Activated naive CD4-positive, alpha-beta T cell (primary cell): ENCODE results near the gene BCAM.
"Not testable (repeated sequence)": the region's sequence is repeated elsewhere in the genome, so short reads cannot be mapped to it uniquely, and the experiment has no call there.

ENCODE experiments used
- DNase-seq, 4 experiments: peaks; one replicate each; lab custom pipeline; 2025; lab: John Stamatoyannopoulos, UW

BCAM gene

DNA sequence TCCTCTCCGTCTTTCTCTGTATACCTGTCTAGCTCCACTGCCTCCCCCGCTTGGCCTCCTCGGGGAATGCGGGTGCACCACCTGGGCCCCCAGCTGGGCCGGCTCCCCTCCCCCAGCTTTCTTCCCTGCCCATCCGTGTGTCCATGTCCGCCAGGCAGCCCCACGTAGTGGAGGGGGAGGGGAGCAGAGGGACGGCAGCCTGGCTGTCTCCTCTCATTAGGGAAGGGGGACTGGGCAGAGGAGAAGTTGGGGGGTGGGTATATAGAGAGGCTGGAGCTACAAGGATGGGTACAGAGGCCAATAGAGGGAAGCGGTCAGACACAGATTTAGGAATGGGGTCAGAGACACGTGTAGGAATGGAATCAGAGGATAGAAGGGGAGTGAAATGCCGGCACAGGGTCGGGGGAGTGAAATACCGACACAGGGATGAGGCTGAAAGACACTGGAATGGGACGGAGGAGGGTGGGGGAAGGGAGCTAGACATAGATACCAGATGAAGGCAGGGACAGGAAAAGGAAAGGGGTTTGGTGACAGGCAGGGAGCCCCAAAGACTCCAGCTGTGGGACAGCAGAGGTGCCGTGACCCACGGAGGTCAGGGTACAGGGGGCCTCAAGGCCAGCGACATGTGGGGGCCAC lies 40.0 kb downstream of the BCAM start:
- DNase-seq: no peak

DNA sequence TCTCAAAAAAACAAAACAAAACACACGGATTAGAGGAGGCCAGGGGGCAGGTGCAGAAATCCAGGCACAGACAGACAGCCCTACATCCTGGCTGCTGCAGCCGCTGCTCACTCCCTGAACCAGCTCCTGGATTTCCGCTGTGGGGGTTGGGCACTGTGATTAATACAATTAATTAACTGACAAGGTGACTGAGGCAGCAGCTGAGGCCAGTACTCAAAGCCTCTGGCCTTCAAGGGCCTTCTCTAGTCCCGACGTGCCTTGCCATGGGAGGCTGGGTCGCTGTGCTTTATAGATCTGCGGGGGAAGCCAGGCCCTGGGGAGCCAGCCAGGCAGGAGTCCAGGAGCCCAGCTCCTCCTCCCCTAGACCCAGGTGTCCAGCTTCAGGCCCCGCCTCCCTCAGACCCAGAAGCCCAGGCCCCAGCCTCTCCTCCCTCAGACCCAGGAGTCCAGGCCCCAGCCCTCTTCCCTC lies 41.8 kb downstream of the BCAM start:
- no peak for DNase-seq

DNA sequence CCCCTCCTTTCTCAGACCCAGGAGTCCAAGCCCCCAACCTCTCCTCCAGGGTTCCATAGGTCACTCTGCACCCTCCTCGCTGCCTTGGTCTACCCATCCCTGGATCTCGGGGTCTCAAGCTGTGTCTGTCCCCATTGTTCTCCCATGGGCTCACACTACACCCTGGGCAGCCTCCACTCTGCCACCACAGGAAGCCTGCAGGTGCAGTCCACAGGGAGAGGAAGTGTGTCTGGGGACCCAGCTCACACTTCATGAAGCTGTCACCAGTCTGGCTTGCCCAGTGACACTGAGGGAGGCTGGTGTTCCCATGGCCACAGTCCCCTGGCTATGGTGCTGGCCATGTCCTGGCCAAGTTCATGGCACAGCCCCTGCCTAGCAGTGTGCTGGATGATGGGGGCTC lies 42.5 kb downstream of the BCAM start:
- DNase-seq: no peak

DNA sequence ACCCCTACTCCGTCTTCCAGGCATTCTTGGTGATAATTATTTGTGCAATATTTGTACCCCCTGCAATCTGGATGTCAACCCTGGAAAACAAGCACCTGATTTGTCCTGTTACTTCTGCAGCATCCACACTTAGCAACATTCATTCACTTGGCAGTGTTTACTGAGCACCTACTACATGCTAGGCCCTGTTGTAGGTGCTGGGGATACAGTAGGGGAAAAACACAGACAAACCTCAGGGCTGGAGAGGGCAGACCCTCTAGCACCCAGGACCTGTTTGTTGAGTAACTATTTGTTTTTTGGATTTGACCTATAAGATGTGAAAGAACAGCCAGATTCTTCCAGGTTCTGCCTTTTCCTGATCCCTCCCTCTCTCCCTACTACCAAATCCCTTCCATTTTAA lies 46.7 kb downstream of the BCAM start:
- DNase-seq: no peak

DNA sequence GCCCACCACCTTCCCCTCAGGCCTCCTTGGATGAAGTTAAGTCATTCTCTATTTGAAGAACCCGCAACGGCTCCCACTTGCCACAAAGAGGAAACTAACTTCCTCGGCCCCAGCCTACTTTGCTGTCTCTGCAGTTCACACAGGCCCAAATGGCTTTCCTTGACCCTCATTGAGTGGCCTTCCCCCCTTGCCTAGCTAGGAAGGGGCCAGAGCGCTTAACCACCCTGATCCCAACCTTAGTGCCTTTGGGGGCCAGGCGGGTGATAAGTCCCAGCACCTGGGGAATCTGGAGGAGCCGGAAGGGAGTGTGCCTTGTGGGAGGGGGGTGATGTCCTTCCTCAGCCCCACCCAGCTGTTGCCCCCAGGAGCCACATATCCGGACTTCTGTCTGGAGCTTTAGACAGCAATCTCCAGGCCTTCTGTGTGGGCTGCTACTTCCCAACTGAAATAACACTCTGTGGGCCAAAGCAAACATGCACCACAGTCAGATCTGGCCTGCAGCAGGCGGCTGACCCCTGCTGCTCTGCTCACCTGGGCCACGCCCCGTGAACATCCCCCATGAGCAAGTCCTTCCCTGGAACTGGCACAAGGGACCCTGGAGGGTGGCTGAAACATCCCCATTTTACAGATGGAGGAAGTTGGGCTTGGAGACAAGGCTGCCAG lies 47.6 kb downstream of the BCAM start:
- DNase-seq: no peak

DNA sequence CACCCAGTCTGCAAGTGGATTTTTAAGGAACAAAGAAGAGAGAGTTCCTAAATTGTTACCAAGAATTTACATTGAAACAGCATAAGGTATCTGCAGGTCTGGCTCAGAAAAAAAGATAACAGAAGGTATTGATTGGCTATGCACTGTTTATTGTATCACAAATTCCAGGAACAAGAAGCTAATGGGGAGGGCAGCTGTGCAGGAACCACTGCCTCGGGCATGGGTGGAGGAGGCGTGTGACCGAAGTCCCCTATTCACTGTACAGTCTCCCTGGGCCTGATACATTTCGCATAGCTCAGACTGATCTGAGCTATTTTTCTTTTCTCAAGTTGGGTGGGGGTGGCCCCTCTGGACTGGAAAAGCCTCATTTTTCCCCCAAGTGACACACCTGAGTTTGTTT lies 48.9 kb downstream of the BCAM start:
- no peak for DNase-seq

DNA sequence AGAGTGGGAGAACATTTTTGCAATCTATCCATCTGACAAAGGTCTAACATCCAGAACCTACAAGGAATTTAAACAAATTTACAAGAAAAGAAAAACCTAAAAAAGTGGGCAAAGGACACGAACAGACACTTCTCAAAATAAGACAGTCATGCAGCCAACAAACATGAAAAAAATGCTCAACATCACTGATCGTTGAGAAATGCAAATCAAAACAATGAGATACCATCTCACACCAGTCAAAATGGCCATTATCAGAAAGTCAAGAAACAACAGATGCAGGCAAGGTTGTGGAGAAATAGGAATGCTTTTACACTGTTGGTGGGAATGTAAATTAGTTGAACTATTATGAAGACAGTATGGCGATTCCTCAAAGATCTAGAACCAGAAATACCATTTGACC lies 52.7 kb downstream of the BCAM start:
- DNase-seq: not testable (repeated sequence)

DNA sequence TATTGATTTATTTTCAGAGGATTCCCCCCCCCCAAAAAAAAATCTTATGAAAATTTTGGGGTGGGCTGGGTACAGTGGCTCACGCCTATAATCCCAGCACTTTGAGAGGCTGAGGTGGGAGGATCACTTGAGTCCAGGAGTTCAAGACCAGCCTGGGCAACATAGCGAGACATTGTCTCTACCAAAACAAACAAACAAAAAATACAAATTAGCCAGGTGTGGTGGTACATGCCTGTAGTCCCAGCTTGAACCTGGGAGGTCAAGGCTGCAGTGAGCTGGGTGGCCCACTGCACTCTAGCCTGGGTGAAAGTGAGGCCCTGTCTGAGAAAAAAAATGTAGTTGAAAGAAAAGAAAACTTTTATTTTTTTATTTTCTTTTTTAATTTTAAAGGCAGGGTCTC lies 55.1 kb downstream of the BCAM start:
- DNase-seq: no peak

DNA sequence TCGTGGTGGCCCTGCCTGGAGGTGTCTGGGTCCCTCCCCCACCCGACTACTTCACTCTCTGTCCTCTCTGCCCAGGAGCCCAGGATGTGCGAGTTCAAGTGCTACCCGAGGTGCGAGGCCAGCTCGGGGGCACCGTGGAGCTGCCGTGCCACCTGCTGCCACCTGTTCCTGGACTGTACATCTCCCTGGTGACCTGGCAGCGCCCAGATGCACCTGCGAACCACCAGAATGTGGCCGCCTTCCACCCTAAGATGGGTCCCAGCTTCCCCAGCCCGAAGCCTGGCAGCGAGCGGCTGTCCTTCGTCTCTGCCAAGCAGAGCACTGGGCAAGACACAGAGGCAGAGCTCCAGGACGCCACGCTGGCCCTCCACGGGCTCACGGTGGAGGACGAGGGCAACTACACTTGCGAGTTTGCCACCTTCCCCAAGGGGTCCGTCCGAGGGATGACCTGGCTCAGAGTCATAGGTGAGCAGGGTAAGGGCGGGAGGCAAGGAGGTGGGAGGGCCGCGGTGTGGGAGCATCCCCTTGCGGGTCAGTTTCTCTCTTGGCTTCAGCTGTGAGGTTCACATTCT lies 56.4 kb downstream of the BCAM start:
- no peak for DNase-seq

DNA sequence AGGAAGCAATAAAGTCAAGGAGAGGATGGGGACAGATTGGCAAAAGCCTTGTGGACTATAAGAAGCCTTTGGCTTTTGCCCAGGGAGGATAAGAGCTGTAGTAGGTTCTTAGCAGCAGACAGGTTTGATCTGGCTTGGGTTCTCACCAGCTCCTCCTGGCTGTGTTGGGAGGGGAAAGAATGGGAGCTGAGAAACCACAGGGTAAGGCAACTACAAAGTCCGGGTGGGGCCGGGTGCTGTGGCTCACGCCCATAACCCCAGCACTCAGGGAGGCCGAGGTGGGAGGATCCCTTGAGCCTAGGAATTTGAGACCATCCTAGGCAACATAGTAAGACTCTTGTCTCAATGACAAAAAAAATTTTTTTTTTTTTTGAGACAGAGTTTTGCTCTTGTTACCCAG lies 57.8 kb downstream of the BCAM start:
- no peak for DNase-seq

DNA sequence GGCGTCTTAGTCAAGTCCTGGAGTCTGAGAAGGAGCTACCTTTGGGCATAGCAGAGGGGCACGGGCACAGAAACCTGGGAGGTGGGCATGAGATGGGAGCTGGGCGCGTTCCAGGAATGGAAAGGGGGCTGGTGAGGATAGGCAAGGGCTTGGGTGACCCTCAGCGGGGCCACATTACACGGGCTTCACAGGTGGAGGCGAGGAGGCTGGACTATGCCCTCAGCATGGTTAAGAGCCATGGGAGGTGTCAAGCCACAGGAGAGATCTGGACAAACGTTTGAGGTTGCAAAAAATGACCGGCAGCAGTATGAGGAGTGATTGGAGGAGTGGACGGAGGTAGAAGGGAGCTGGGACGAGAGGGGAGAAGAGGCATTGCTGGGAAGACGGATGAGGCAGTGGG lies 58.7 kb downstream of the BCAM start:
- DNase-seq: no peak

DNA sequence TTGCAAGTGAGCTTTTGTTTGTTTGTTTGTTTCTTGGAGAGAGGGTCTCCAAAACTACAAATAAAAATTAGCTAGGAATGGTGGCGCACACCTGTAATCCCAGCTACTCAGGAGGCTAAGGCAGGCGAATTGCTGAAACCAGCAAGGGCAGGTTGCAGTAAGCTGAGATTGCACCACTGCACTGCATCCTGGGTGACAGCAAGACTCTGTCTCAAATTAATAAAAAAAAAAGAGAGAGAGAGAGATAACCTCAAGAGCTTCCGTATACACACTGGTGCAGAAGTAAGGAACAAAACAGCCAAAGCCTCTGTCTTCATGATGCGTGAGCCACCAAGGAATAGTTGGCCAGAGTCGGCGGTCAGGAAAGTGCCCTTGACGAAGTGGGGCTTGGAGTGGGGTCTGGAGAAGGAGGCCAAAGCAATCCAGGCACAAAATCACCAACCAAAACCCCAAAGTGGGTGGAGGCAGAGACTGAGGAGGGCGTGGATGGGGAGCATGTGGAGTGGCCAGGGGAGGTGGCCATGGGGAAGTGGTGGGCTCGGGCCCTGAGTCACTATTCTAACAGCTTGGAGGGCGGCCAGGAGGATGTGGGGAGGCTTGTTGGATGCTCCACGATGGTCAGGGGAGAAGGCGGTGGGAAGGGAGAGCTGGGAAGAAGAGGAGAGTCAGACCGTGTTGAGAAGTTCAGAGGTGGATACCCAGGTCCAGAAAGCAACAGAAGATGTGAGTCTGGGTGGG lies 61.0 kb downstream of the BCAM start:
- DNase-seq: no peak
